ENCODE data around the gene CD47.

Gene CD47

GRCh38 chr3:108091498-108092250 lies 843 bp upstream of the CD47 start:
- no peak for DNase-seq (ENCODE audit: low read depth)

GRCh38 chr3:108090049-108090700 lies 656 bp downstream of the CD47 start:
- DNase-seq (ENCODE audit: low read depth), result peak; percentile 28

GRCh38 chr3:108089579-108089978 lies 1.3 kb downstream of the CD47 start:
- DNase-seq (ENCODE audit: low read depth), result no peak

GRCh38 chr3:108088697-108089096 lies 2.1 kb downstream of the CD47 start:
- no peak for DNase-seq (ENCODE audit: low read depth)

- DNase-seq (ENCODE audit: low read depth), result no peak
Measured at GRCh38 chr3:108088146-108088545, 2.7 kb downstream of the CD47 start.

GRCh38 chr3:108086653-108087052 lies 4.2 kb downstream of the CD47 start:
- DNase-seq (ENCODE audit: low read depth), result no peak

- no peak for DNase-seq (ENCODE audit: low read depth)
Measured at GRCh38 chr3:108085810-108086350, 5.0 kb downstream of the CD47 start.

GRCh38 chr3:108085370-108085769 lies 5.5 kb downstream of the CD47 start:
- no peak for DNase-seq (ENCODE audit: low read depth)

- DNase-seq (ENCODE audit: low read depth), result no peak
Measured at GRCh38 chr3:108079877-108080276, 11.0 kb downstream of the CD47 start.

- DNase-seq (ENCODE audit: low read depth), result no peak
Measured at GRCh38 chr3:108079043-108079442, 11.8 kb downstream of the CD47 start.

GRCh38 chr3:108076564-108076963 lies 14.3 kb downstream of the CD47 start:
- no peak for DNase-seq (ENCODE audit: low read depth)

GRCh38 chr3:108073764-108074431 lies 16.9 kb downstream of the CD47 start:
- no peak for DNase-seq (ENCODE audit: low read depth)

- DNase-seq (ENCODE audit: low read depth), result no peak
Measured at GRCh38 chr3:108071368-108071767, 19.5 kb downstream of the CD47 start.

- DNase-seq (ENCODE audit: low read depth), result no peak
Measured at GRCh38 chr3:108070356-108070755, 20.5 kb downstream of the CD47 start.

- no peak for DNase-seq (ENCODE audit: low read depth)
Measured at GRCh38 chr3:108067768-108068167, 23.1 kb downstream of the CD47 start.

- no peak for DNase-seq (ENCODE audit: low read depth)
Measured at GRCh38 chr3:108065096-108065495, 25.7 kb downstream of the CD47 start.

GRCh38 chr3:108064293-108064887 lies 26.4 kb downstream of the CD47 start:
- DNase-seq (ENCODE audit: low read depth), result no peak

GRCh38 chr3:108062051-108062450 lies 28.8 kb downstream of the CD47 start:
- DNase-seq (ENCODE audit: low read depth), result no peak

- no peak for DNase-seq (ENCODE audit: low read depth)
Measured at GRCh38 chr3:108060331-108060730, 30.5 kb downstream of the CD47 start.

GRCh38 chr3:108055931-108056330 lies 34.9 kb downstream of the CD47 start:
- no peak for DNase-seq (ENCODE audit: low read depth)

GRCh38 chr3:108054935-108055334 lies 35.9 kb downstream of the CD47 start:
- no peak for DNase-seq (ENCODE audit: low read depth)

GRCh38 chr3:108053483-108053882 lies 37.3 kb downstream of the CD47 start:
- no peak for DNase-seq (ENCODE audit: low read depth)

GRCh38 chr3:108053067-108053466 lies 37.8 kb downstream of the CD47 start:
- DNase-seq (ENCODE audit: low read depth), result no peak
